Measurements from ENCODE around the gene ZNF213.

ZNF213 gene

DNA sequence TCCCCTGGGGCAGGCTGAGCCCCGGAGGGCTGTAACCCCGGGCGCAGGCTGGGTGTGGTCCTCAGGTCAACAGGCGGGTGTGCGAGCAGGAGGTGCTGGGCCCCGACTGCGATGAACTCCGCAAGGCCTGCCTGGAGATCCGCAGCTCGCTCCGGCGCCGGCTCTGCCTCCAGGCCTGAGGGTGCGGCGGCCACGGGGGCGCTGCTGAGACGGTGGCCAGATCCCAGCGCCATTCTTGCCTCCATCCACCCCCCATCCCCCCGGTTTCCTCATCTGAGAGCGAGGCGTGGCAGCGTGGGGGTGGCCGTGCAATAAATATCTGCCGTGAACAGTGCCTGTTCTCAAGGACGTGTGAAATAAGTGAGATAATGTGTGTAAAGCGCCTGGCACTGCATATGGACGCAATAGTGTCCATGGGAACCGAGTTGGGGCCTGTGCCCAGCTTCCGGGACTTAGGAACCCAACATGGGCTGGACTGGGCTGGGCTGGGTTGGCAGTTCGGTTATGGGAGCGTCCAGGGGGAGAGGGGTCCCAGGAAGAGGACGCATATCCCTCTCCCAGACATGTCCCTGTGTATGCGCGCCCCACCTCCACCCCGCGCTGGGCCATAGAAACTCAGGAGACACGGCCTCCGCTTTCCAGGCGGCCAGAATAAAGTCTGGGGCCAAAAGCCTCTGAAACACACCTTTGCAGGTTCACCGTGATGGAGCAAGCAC lies 15.0 kb downstream of the ZNF213 start:
- no peaks in the 10 kb centered on the region for H3K36me3 ChIP-seq
- H3K27ac ChIP-seq, result peak overlapping the region; percentile 81 to 88
- H3K4me1 ChIP-seq, result peaks cover 0 to 26% (median 15%) of the 10 kb centered on the region in 4 donors
- TF ChIP-seq CTCF (IDR thresholded peaks at IDR 0.05), result peak in 1 of 2 experiments; percentile 30
- intact Hi-C loops (cut with DNase I; ENCODE audit: low total_unique reads), result loop anchor here (10.0 kb wide), 1 partner anchor 355 kb away; the partner anchor contains the start of gene CLUAP1
- DNase-seq, result peak; percentile 66 to 82
- H3K9me3 ChIP-seq, result no peaks in the 10 kb centered on the region
- no peaks in the 10 kb centered on the region for H3K27me3 ChIP-seq
- peak overlapping the region; percentile 58 to 63 for H3K4me3 ChIP-seq

GRCh38 chr16:3150346-3151218 lies 15.8 kb downstream of the ZNF213 start:
- peak; percentile 95 to 97 for DNase-seq
- intact Hi-C loops (cut with DNase I; ENCODE audit: low total_unique reads), result loop anchor here (10.0 kb wide), 1 partner anchor 354 kb away; the partner anchor contains the start of gene CLUAP1
- Histone ChIP-seq H3K4me1 (peaks cover 0 to 26% (median 15%) of the 10 kb centered on the region in 4 donors), H3K4me3 (peak overlapping the region; percentile 58 to 63), H3K27me3 (no peaks in the 10 kb centered on the region), H3K36me3 (no peaks in the 10 kb centered on the region), H3K9me3 (peaks cover 0 to 3% (median 0%) of the 10 kb centered on the region in 3 donors), H3K27ac (peak overlapping the region; percentile 81 to 88)
- TF ChIP-seq CTCF (IDR thresholded peaks at IDR 0.05), result no peak

- peaks cover 0 to 6% (median 0%) of the 10 kb centered on the region in 3 donors for H3K9me3 ChIP-seq
- no peak for TF ChIP-seq CTCF (IDR thresholded peaks at IDR 0.05)
These were observed 17.1 kb downstream of the ZNF213 start for GRCh38 chr16:3152027-3152276.

DNA sequence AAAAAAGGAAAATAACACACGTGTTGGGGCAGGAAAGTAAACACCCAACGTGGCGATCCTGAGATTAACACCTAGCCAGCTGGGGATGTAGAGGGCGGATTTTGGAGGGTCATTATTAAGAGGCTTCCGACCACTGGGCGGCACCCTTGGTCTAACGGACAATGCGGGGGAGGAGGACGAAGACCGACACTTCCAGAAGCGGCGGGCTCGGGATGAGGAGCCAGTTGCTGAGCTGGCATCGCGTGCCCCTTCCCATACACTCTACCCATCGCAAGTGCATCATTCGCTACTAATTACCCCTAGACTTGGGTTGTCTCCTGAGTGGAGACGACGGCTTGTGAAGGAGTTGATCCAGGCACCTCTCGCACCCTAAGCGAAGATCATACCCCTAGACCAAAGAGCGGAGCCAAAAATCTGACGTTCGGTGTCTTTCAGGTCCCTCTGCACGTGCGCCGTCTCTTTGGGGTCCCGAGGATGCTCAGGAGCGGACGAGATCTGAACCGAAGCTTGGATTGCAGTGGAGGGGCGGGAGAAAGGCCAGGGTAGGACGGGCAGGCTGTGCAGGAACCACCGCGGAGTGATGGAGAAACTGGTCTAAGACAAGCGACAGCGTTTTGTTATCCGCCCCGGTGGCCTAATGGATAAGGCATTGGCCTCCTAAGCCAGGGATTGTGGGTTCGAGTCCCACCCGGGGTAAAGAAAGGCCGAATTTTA lies 17.6 kb downstream of the ZNF213 start:
- DNase-seq, result peak; percentile 94 to 95
- TF ChIP-seq CTCF (IDR thresholded peaks at IDR 0.05), result peak; percentile 23 to 27
- Histone ChIP-seq H3K4me3 (peak overlapping the region; percentile 54 to 58), H3K4me1 (peaks cover 0 to 28% (median 18%) of the 10 kb centered on the region in 4 donors), H3K27ac (peak overlapping the region; percentile 41 to 71), H3K27me3 (no peaks in the 10 kb centered on the region), H3K36me3 (no peaks in the 10 kb centered on the region), H3K9me3 (peaks cover 0 to 6% (median 0%) of the 10 kb centered on the region in 3 donors)
- intact Hi-C loops (cut with DNase I; ENCODE audit: low total_unique reads), result loop anchor here (10.0 kb wide), 1 partner anchor 352 kb away; the partner anchor contains the start of gene CLUAP1

More at GRCh38 chr16:3152027-3152276, 17.1 kb downstream of the ZNF213 start:
- H3K27ac ChIP-seq, result peak overlapping the region; percentile 41 to 71
- DNase-seq, result no peak
- peak overlapping the region; percentile 54 to 58 for H3K4me3 ChIP-seq
- H3K27me3 ChIP-seq, result no peaks in the 10 kb centered on the region
- intact Hi-C loops (cut with DNase I; ENCODE audit: low total_unique reads), result loop anchor here (10.0 kb wide), 1 partner anchor 353 kb away; the partner anchor contains the start of gene CLUAP1
- H3K36me3 ChIP-seq, result no peaks in the 10 kb centered on the region
- H3K4me1 ChIP-seq, result peaks cover 0 to 26% (median 15%) of the 10 kb centered on the region in 4 donors

DNA sequence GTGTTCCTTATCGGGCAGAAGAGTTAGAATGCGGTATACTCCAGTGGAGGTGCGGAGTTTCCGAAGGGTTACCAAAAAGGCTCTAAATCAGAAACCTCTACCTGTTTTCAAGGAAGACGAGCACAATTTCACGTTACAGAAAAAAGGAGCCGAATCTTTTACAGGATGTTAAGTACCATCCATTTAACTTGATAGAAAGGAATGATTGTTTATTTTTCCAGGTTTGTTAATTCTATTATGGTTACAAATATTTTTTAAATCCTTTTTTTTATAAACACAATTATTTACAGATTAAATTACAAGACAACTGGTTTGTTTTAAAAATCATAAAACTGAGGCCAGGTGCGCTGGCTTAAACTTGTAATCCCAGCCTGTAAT lies 18.2 kb downstream of the ZNF213 start:
- DNase-seq, result no peak
- peaks cover 0 to 6% (median 0%) of the 10 kb centered on the region in 3 donors for H3K9me3 ChIP-seq
- no peaks in the 10 kb centered on the region for H3K36me3 ChIP-seq
- no peaks in the 10 kb centered on the region for H3K27me3 ChIP-seq
- H3K4me1 ChIP-seq, result peaks cover 0 to 32% (median 22%) of the 10 kb centered on the region in 4 donors
- intact Hi-C loops (cut with DNase I; ENCODE audit: low total_unique reads), result loop anchor here (10.0 kb wide), 1 partner anchor 352 kb away; the partner anchor contains the start of gene CLUAP1
- H3K27ac ChIP-seq, result peak overlapping the region; percentile 41 to 71
- TF ChIP-seq CTCF (IDR thresholded peaks at IDR 0.05), result no peak
- H3K4me3 ChIP-seq, result peak overlapping the region in 1 of 2 donors; percentile 58

All from tibial artery (tissue), 4 donors.